ENCODE data around the gene VWA1.
"Not testable (repeated sequence)": the region's sequence is repeated elsewhere in the genome, so short reads cannot be mapped to it uniquely, and the experiment has no call there.

Gene VWA1

GRCh38 chr1:1403653-1404052 lies 31.8 kb upstream of the VWA1 start:
- DNase-seq, result no peak

DNA sequence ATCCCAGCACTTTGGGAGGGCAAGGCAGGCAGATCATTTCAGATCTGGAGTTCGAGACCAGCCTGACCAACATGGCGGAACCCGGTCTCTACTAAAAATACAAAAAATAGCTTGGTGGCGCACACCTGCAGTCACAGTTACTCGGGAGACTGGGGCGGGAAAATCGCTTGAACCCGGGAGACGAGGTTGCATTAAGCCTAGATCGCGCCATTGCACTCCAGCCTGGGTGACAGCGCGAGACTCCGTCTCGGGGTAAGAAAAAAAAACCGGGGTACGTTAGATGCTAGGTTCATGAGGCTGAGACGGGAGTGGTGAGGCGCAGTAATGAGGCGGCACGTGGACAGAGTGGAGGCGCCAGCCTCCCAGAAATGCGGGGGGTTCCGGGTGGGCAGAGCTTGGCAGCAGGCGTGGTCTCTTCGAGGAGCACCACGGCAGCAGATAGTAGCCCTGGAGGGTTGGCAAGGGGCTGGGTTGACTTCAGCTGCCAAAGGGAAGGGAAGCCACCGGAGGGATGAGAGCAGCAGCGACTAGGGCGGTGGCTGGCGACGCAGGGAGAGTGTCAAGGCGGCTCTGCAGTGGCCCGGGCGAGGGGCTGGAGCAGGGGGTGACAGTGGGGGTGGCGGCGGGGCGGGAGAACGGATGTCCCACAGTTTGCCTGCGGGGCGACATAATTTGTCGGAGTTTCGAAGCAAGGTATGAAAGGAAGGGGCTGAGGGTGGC lies 29.2 kb upstream of the VWA1 start:
- DNase-seq, result no peak

DNA sequence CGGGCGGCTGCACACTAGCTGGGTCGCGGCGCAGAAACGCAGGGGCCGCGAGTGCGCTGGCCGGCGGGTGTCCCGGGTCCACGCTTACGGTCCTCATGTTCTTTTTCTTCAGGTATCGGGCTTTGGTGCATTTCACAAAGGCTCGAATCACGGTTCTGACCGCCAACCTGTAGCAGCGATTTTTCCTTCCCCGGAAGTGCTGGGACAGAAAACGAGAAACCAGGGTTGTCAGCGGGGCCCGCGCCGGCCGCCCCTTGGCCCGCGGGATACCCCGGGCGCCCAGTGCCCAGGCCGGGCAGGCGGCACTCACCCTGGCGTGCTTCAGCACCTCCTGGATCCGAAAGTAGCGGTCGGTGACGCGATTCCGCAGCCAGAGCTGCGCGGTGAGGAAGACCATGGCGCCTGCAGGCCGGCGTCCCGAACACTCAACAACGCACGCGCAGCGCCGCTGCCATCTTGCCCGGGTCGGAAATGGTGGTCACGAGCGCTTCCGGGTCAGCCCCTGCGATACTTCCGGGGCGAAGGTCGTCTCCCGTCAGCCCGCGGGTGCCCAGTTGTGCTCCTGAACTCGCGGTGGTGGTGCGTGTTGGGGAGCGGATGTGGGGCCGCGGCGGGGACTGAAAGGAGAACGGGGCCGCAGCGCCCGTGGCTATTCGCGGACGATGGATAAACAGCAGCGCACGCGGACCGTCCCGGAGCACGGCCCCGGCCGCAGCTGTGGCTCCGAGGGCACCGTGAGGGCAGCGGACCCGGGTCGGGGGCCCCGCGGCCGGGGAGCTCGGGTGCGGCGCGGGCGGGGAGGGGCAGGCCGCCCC lies 28.5 kb upstream of the VWA1 start, which contains the start of gene MRPL20:
MRPL20 (minus strand) TSS at position 473 of the 815 bp plus-strand sequence; CDS start at position 397, 76 bp downstream.
- peak; percentile 95 for DNase-seq

DNA sequence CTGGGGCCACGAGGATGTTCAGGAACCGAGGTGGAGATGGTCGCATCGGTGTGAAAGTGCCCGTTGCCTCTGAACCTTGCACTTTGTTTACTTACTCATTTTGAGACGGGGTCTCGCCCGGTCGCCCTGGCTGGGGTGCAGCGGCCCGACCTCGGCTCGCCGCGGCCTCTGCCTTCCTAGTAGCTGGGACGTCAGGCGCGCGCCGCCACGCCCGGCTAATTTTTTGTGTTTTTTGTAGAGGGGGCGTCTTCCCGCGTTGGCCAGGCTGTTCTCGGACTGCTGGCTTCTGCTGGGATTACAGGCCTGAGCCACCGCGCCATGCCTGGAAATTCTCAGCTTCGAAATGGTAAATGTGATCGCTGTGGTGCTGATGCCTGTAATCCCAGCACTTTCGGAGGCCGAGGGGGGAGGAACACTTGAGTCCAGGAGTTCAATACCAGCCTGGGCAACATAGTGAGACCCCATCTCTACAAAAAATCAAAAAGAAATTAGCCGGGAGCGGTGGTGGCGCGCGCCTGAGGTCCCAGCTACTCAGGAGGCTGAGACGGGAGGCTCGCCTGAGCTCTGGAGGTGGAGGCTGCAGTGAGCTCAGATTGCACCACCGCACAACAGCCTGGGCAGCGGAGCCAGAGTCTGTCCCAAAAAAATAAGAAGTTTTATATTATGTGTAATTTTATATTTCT lies 27.7 kb upstream of the VWA1 start:
- DNase-seq, result peak; percentile 18

- not testable (repeated sequence) for DNase-seq
These were observed 25.3 kb upstream of the VWA1 start for GRCh38 chr1:1410238-1410637.

DNA sequence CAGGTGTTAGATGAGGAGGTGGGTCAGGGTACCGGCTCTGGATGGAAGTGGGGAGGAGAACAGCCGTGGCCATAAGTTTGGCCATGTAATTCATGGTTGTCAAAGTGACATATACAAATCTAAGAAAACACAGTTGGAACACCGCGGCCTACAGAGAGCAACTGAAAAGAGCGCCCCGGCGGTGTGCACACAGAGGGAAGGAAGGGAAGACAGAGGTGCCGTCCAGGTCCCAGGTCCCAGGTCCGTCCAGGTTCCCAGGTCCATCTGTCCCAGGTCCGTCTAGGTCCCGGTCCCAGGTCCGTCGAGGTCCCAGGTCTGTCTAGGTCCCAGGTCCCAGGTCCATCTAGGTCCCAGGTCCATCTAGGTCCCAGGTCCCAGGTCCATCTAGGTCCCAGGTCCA lies 23.9 kb upstream of the VWA1 start:
- DNase-seq, result no peak

DNA sequence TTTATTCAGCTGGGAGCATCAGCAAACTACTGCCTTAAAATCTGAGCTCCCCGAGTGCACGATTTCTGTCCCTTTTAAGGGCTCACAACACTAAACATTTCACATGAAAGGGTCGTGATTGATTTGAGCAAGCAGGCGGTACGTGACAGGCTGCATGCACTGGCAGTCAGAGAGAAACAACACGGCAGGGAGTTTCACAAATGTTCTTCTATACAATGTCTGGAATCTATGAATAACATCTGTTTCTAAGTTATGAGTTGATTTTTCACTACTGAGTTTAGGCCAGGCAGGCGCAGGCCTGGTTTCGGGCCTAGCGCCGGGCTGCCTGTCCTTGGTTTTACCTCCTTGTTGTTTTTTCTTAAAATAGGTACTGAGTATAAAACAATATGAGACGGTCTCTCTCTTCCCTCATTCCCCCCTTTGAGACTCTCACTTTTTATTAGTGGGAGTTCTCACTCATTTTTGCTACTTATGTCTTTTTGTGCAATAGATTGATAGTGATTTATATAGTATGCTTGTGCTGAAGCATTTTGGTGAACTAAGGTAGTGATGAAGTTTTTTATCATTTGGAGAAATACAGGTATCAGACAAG lies 23.1 kb upstream of the VWA1 start:
- not testable (repeated sequence) for DNase-seq

DNA sequence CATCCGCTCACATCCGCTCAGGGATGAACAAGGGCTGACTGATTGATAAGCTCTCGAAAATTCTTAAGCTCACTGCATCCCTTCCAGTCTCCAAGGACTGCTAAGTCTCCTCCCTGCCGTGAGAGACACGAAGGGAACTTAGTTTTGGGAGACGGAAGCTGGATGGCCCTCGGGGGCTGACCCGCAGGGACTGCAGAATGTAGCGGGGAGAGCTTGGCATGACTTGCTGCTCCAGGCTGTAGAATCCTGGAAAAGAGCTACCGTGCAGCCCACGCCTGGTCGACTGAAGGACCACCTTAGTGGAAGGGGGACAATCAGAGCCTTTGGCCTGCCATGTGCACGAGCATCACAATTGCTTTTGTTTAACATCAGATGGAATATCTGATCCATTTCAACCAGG lies 19.7 kb upstream of the VWA1 start:
- DNase-seq, result no peak

GRCh38 chr1:1417396-1417795 lies 18.1 kb upstream of the VWA1 start:
- not testable (repeated sequence) for DNase-seq

GRCh38 chr1:1417825-1418463 lies 17.5 kb upstream of the VWA1 start:
- DNase-seq, result not testable (repeated sequence)

- DNase-seq, result no peak
These were observed 16.8 kb upstream of the VWA1 start for GRCh38 chr1:1418464-1419362.

GRCh38 chr1:1419363-1419812 lies 16.1 kb upstream of the VWA1 start:
- no peak for DNase-seq

DNA sequence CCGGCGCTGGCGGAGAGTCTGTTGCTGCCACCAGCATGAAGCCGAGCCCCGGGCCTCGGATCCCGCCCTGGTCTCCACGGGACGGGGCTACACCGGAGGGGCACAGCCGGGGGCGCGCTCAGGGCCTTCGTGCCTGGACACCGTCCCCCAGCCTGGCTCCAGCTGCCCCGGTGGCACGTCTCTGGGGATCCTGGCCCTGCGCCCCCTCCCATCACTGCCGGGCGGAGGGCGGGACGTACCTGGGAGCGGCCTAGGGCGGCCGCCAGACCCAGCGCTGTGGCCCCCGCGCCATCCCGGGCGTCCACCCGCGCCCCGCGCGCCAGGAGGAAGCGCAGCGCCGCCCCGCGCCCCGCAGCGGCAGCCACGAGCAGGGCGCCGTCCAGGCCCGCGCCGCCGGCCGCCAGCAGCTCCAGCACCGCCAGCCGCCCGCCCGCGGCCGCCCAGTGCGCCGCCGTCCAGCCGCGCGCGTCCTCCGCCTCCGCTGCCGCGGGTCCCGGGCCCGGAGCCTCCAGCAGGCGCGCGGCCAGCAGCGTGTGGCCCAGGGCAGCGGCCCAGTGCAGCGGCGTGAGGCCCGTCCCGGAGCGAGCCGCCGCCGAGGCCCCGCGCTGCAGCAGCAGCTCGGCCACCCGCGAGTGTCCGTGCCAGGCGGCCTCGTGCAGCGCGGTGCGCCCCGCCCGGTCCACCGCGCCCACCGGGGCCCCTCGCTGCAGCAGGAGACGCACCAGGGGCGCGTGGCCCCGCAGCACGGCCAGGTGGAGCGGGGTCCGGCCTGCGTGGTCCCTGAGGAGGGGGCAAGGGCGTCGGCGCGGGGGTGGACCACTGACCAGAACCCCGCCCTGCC lies 15.5 kb upstream of the VWA1 start:
- DNase-seq, result no peak

DNA sequence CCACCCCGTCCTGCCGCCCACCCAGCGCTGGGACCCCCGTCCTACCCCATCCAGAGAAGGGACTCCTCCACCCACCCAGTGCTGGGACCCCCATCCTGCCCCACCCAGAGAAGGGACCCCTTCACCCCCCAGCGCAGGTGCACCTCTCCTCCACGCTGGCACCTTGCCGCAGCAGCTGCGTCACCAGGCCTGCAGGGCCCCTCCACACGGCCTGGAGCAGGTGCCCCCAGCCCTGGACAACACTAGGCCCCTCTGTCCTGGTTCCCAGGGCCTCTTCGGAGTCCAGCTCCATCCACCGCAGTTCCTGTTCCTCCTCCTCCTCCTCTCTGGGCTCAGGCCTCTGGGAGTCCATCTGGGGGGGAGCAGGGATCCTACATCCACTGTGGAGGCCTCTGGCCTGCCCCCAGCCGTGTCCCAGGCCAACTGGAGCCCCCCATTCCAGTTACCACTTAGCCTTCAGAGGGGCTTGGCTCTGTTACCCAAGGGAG lies 14.8 kb upstream of the VWA1 start:
- no peak for DNase-seq

GRCh38 chr1:1421147-1421906 lies 14.2 kb upstream of the VWA1 start, which contains the start of gene ANKRD65:
TSS of gene ANKRD65 (minus strand) at chr1:1421276. CDS start at chr1:1421005, 271 bp downstream.
- DNase-seq, result no peak

DNA sequence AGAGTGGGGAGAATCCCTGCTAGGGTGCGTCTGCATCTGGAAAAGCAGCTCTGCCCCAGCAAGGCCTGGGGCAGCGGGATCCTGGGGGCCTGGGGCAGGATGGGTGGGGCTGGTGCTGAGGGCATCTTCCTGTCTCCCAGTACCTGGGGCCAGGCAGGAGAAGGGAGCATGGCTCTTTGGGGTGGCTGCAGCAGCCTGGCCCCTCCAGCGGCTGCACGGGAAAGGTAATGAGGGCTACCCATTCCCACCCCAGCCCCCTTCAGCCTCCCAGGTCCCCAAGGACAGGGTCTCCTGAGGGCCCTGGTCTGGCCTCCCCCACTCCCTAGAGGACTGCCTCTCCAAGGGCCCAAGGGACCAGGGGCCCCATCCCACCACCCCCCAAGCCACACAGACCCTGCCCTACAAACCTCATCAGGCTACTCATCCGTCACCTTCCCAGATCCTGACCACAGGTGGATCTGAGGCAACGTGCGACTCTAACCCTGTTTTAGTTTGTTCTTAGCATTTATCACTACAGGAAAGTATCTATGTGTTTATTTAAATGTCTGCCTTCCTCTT lies 13.5 kb upstream of the VWA1 start:
- no peak for DNase-seq

GRCh38 chr1:1422465-1423244 lies 12.8 kb upstream of the VWA1 start:
- no peak for DNase-seq

GRCh38 chr1:1423245-1423597 lies 12.3 kb upstream of the VWA1 start:
- no peak for DNase-seq

Measured in CD4-positive, alpha-beta T cell treated with Interferon gamma for 1 hour (primary cell).